Upper lobe of left lung (tissue), 6 donors: ENCODE results near the gene MAMLD1. TPM values are rescaled to one million over a fixed set of nuclear protein-coding genes. Genes with fewer than 3 reads are reported as not detected.

ENCODE experiments used
- ATAC-seq, 2 donors: fragments of 200-7000 bp; cut with Tn5 transposase; one replicate each; pipeline ENCODE4 v1.9.1; 2022; ENCODE audit warnings: mild to moderate bottlenecking in 2 of 2, moderate library complexity in 2 of 2; ENCODE audit not compliant: low FRiP score in 2 of 2
- DNase-seq, 2 donors: peaks; one replicate each; pipeline ENCODE4 v3.0.0-alpha.2; 2019 to 2020
- H3K27ac ChIP-seq, 4 donors: fragments of 200-600 bp; sonication (generic); one replicate each; pipeline ENCODE4 v1.5.1; 2016 to 2019
- H3K27me3 ChIP-seq, 4 donors: fragments of 200-600 bp; sonication (generic); one replicate each; pipeline ENCODE4 v1.5.1; 2017 to 2019
- H3K36me3 ChIP-seq, 4 donors: fragments of 200-600 bp; sonication (generic); one replicate each; pipeline ENCODE4 v1.5.1; 2016 to 2019
- H3K4me1 ChIP-seq, 4 donors: fragments of 200-600 bp; sonication (generic); one replicate each; pipeline ENCODE4 v1.5.1; 2018 to 2019
- H3K4me3 ChIP-seq, 4 donors: fragments of 200-600 bp; sonication (generic); one replicate each; pipeline ENCODE4 v1.5.1; 2017 to 2019; ENCODE audit warnings: mild to moderate bottlenecking in 2 of 4, moderate library complexity in 1 of 4
- H3K9me3 ChIP-seq, 4 donors: fragments of 200-600 bp; sonication (generic); one replicate each; pipeline ENCODE4 v1.5.1; 2018 to 2019
- EP300 ChIP-seq, 4 donors: sonication (generic); formaldehyde crosslinking; IDR thresholded peaks; one replicate each; pipeline ENCODE4 v1.5.1; 2017; ENCODE audit warnings: antibody characterized with exemption in 4 of 4, control low read depth in 2 of 4
- POLR2A ChIP-seq, 4 donors: fragments of 450-650 bp; IDR thresholded peaks; one replicate each; pipeline ENCODE4 v1.5.1; 2016 to 2017; ENCODE audit warnings: antibody characterized with exemption in 4 of 4, mild to moderate bottlenecking in 2 of 4
- POLR2AphosphoS5 ChIP-seq, 2 donors: sonication (generic); formaldehyde crosslinking; IDR thresholded peaks; one replicate each; pipeline ENCODE4 v1.5.1; 2017; ENCODE audit warnings: antibody characterized with exemption in 2 of 2
- WGBS, 2 donors: methylation state at CpG; one replicate each; pipeline ENCODE4 v1.1.5; 2017 to 2018; 5-methylcytosine and 5-hydroxymethylcytosine counted together
- total RNA-seq, 6 donors: library from RNA; depleted of rRNA in 4 of 6; stranded (reverse); fragments of >200 nt in 4 of 6; gene quantifications; one replicate each; pipeline versions ENCODE4 v1.1.0 to v1.2.1, GENCODE V29; 2016 to 2021
- TF ChIP-seq, protein P1 (sequence below), 6 experiments: fragments of 450-650 bp in 4 of 6; fragments of 200-600 bp in 2 of 6; sonication (generic) in 2 of 6; IDR thresholded peaks; one replicate each; pipeline ENCODE4 v1.5.1; 2016 to 2019; ENCODE audit warnings: antibody characterized with exemption in 6 of 6
- donor health status: DM: no; HTN: no; CAD: no; lungs with moderate emphysema.
- donor health status: DM: no; HTN: yes; CAD: no; lungs with severe emphysema.

The MAMLD1 gene
- total RNA-seq, 6 donors from 2014 or later = 1.1 to 7.8 (median 3.7) TPM

DNA sequence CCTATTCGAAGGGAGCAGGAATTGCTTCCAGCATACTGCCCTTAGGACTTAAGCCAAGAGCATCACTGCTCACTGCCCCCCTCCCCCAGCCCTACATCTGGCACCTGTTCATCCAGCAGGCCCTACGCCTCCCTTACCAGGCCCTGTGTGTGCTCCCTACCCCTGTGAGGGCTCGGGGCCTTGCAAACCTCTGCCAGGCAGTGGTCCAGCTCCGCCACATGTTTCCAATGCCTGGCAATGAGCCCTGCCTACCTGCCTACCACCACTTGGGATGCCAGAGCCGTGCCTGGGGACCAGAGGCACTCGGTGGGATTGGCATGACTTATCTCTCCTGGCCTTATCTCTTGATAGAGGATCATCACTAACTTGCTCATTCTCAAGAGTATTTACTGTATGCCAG is 177.8 kb downstream of the MAMLD1 start:
- no peaks in the 10 kb centered on the region for H3K36me3 ChIP-seq
- TF ChIP-seq POLR2AphosphoS5 (IDR thresholded peaks at IDR 0.05) (no peak), EP300 (IDR thresholded peaks at IDR 0.05) (no peak), POLR2A (IDR thresholded peaks at IDR 0.05) (no peak)
- H3K4me1 ChIP-seq = peaks cover 0 to 3% (median 2%) of the 10 kb centered on the region in 4 donors
- H3K9me3 ChIP-seq = peaks cover 0 to 9% (median 0%) of the 10 kb centered on the region in 4 donors
- no peak overlapping the region for H3K4me3 ChIP-seq
- H3K27ac ChIP-seq = no peak overlapping the region
- no peak for DNase-seq
- H3K27me3 ChIP-seq = no peaks in the 10 kb centered on the region
- no peak for ATAC-seq
- WGBS, 2 donors = 68% methylated on average over 6 of the region's 6 CpGs; no CpG with 5 or more reads in 1 of the 2 donors

DNA sequence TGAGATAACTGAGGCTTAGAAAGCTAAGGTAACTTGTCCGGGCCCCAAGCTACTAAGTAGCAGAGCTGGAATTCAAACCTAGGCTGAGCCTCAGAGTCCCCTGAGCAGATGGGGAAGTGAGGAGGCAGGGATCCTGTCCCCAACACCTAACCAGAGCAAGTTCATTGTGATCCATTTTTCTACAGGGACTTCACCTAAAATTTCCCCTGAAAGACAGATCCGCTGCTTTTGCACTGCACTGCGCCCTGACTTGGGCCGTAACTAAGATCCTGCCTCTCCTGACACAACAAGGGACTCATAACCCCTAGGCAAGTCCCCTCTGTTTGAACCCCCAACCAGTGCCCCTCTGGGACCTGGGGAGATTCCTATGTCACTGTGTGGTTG is 179.7 kb downstream of the MAMLD1 start:
- Histone ChIP-seq H3K9me3 (no peaks in the 10 kb centered on the region), H3K27ac (no peak overlapping the region), H3K4me3 (no peak overlapping the region), H3K4me1 (peaks cover 7 to 15% (median 10%) of the 10 kb centered on the region in 4 donors), H3K27me3 (no peaks in the 10 kb centered on the region), H3K36me3 (no peaks in the 10 kb centered on the region)
- WGBS, 2 donors = 96 to 100% methylated on average over 1 to 4 of the region's 4 CpGs
- DNase-seq (no peak), ATAC-seq (no peak)
- TF ChIP-seq, protein P1, sequence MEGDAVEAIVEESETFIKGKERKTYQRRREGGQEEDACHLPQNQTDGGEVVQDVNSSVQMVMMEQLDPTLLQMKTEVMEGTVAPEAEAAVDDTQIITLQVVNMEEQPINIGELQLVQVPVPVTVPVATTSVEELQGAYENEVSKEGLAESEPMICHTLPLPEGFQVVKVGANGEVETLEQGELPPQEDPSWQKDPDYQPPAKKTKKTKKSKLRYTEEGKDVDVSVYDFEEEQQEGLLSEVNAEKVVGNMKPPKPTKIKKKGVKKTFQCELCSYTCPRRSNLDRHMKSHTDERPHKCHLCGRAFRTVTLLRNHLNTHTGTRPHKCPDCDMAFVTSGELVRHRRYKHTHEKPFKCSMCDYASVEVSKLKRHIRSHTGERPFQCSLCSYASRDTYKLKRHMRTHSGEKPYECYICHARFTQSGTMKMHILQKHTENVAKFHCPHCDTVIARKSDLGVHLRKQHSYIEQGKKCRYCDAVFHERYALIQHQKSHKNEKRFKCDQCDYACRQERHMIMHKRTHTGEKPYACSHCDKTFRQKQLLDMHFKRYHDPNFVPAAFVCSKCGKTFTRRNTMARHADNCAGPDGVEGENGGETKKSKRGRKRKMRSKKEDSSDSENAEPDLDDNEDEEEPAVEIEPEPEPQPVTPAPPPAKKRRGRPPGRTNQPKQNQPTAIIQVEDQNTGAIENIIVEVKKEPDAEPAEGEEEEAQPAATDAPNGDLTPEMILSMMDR (IDR thresholded peaks at IDR 0.05) = no peak
- TF ChIP-seq EP300 (IDR thresholded peaks at IDR 0.05) (no peak), POLR2AphosphoS5 (IDR thresholded peaks at IDR 0.05) (no peak), POLR2A (IDR thresholded peaks at IDR 0.05) (no peak)

DNA sequence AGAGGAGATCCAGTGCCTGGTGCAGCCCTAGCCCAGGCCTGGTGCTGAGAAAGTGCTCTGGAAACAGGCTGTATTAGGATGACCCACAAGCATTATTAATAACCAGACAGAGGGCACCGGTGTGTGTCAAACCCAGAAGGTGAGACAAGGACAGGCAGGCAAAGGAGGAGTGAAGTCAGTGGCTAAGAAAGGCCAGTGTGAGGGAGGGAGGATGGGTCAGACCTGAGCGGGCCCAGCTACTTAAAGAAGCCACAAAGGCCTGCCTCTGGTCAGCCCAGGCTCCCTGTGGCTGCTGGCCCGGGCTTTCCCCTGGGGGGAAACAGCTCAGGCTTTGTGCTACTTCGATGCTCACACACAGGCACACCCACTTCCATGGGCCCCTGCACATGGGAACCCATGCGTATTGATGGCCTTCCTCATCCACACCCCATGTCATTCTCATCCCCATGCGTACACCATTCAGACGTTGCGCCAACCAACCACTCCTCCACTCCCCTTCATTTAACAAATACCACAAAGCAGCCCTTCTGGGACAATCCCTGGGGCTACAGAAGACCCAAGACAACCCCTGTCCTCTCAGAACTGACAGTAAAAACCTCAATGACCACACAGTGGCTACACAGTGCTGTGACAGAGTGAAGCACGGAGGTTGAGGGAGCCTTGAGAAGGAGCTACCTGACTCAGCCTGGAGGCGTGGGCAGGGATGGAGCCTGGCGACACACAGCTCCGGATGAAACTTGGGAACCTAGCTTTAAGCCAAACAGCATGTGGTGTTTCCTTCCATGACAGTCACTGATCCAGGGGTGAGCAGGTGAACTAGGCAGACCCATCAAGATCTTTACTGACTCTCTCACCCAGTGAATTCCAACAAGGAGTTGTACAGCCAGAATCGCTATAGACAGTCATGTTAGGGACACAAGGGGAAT is 180.4 kb downstream of the MAMLD1 start:
- Histone ChIP-seq H3K9me3 (no peaks in the 10 kb centered on the region), H3K36me3 (no peaks in the 10 kb centered on the region), H3K27me3 (no peaks in the 10 kb centered on the region), H3K27ac (no peak overlapping the region), H3K4me1 (peaks cover 7 to 20% (median 15%) of the 10 kb centered on the region in 4 donors), H3K4me3 (no peak overlapping the region)
- TF ChIP-seq POLR2AphosphoS5 (IDR thresholded peaks at IDR 0.05) = no peak
- TF ChIP-seq, protein P1 (IDR thresholded peaks at IDR 0.05) = no peak
- no peak for TF ChIP-seq EP300 (IDR thresholded peaks at IDR 0.05)
- TF ChIP-seq POLR2A (IDR thresholded peaks at IDR 0.05) = no peak
- ATAC-seq (no peak), DNase-seq (no peak)
- WGBS, 2 donors = 87 to 95% methylated on average over 9 to 13 of the region's 13 CpGs

DNA sequence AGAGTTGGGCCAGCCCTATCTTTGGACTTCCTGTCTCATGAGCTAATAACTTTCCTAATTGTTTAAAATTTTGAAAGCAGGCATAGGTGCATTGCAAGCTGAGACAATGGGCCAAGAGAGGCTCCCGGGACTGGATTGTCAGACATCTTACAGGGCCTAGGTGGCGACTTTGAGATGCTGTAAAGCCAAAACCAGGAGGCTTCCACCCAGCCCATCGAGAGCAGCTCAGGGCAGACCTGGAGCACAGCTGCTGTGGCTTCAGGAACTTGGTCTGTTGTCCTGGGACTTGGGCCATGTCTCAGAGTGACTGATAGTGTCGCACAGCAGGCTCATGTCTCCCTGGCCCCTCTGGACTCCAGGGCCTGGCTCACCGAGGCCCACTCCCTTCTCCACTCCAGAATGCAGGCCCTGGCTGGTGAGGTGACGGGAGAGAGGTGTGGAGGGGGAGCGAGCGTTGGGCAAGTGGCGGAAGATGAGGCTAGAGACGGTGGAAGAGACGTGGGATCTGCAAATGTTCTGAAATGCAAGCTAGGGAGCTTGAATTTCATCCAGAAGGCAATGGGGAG is 181.2 kb downstream of the MAMLD1 start:
- Histone ChIP-seq H3K9me3 (no peaks in the 10 kb centered on the region), H3K36me3 (no peaks in the 10 kb centered on the region), H3K27me3 (no peaks in the 10 kb centered on the region), H3K4me3 (no peak overlapping the region), H3K27ac (no peak overlapping the region), H3K4me1 (peaks cover 7 to 21% (median 15%) of the 10 kb centered on the region in 4 donors)
- ATAC-seq (no peak), DNase-seq (no peak)
- no peak for TF ChIP-seq POLR2AphosphoS5 (IDR thresholded peaks at IDR 0.05)
- TF ChIP-seq, protein P1 (IDR thresholded peaks at IDR 0.05) = no peak
- TF ChIP-seq POLR2A (IDR thresholded peaks at IDR 0.05) = no peak
- TF ChIP-seq EP300 (IDR thresholded peaks at IDR 0.05) = no peak
- 77 to 97% methylated on average over 5 to 11 of the region's 11 CpGs for WGBS, 2 donors
